HL-60 (cell line): ENCODE results near the gene DTD2.
"Not testable (repeated sequence)": the region's sequence is repeated elsewhere in the genome, so short reads cannot be mapped to it uniquely, and the experiment has no call there.

Experiments
- GABPA ChIP-seq: IDR thresholded peaks from 2 replicates; pipeline ENCODE4 v1.6.1; 2012; ENCODE audit warnings: low read depth
- TF ChIP-seq, protein P1 (sequence below): IDR thresholded peaks from one replicate; pipeline ENCODE4 v1.5.1; 2011; ENCODE audit warnings: low read length, control low read depth, inconsistent platforms; ENCODE audit not compliant: insufficient read depth

DNA sequence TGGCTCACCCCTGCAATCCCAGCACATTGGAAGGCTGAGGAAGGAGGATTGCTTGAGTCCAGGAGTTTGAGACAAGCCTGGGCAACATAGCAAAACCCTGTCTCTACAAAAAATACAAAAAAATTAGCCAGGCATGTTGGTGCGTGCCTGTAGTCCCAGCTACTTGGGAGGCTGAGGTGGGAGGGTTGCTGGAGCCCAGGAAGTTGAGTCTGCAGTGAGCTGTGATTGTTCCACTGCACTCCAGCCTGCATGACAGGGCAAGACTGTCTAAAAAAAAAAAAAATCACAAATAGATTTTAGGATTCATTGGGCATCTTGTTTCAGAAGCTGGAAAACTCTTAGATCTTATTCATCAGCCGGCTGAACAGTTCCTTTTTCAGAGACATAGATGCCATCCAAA is 5.1 kb upstream of the DTD2 start:
- TF ChIP-seq, protein P1, sequence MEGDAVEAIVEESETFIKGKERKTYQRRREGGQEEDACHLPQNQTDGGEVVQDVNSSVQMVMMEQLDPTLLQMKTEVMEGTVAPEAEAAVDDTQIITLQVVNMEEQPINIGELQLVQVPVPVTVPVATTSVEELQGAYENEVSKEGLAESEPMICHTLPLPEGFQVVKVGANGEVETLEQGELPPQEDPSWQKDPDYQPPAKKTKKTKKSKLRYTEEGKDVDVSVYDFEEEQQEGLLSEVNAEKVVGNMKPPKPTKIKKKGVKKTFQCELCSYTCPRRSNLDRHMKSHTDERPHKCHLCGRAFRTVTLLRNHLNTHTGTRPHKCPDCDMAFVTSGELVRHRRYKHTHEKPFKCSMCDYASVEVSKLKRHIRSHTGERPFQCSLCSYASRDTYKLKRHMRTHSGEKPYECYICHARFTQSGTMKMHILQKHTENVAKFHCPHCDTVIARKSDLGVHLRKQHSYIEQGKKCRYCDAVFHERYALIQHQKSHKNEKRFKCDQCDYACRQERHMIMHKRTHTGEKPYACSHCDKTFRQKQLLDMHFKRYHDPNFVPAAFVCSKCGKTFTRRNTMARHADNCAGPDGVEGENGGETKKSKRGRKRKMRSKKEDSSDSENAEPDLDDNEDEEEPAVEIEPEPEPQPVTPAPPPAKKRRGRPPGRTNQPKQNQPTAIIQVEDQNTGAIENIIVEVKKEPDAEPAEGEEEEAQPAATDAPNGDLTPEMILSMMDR, result not testable (repeated sequence)
- TF ChIP-seq GABPA, result not testable (repeated sequence)
